Measurements from ENCODE around the gene BMF. TPM values are rescaled to one million over a fixed set of nuclear protein-coding genes. Genes with fewer than 3 reads are reported as not detected.

BMF gene
- total RNA-seq, 1 donor from 2014 or later, result 43.4 TPM

DNA sequence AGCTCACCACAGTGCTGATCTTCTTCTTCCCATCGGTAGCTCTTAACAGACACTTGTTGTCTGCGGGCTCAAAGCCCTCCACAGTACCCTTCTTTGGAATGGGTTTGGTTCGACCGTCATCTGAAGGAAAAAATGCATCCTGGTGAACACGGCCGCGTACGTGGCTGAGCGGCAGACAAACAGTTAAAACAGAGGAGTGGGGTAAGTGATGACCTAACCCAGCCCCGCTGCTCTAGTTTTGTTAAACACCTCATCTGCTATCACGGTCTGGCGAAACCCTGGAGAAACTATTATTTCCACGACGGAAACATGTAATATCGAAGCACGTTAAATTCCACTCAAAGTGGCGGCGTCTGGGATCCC is 70.4 kb downstream of the BMF start:
- DNase-seq (ENCODE audit: low read depth), result no peak
- TF ChIP-seq, protein P1, sequence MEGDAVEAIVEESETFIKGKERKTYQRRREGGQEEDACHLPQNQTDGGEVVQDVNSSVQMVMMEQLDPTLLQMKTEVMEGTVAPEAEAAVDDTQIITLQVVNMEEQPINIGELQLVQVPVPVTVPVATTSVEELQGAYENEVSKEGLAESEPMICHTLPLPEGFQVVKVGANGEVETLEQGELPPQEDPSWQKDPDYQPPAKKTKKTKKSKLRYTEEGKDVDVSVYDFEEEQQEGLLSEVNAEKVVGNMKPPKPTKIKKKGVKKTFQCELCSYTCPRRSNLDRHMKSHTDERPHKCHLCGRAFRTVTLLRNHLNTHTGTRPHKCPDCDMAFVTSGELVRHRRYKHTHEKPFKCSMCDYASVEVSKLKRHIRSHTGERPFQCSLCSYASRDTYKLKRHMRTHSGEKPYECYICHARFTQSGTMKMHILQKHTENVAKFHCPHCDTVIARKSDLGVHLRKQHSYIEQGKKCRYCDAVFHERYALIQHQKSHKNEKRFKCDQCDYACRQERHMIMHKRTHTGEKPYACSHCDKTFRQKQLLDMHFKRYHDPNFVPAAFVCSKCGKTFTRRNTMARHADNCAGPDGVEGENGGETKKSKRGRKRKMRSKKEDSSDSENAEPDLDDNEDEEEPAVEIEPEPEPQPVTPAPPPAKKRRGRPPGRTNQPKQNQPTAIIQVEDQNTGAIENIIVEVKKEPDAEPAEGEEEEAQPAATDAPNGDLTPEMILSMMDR (IDR thresholded peaks at IDR 0.05; ENCODE audit: insufficient read depth, low read length, poor library complexity, severe bottlenecking), result no peak
- H3K4me3 ChIP-seq (ENCODE audit: low read depth, low read length), result peak overlapping the region; percentile 83
- H3K36me3 ChIP-seq (ENCODE audit: control insufficient read depth, insufficient read depth, low read length), result no peaks in the 10 kb centered on the region
- no peaks in the 10 kb centered on the region for H3K27me3 ChIP-seq (ENCODE audit: control insufficient read depth, insufficient read depth, low read length)

Other genes with a start within 250 kb of the BMF start
- 52.0 and 55.9 TPM in 2 replicates for gene GPR176, start 188.6 kb downstream of the BMF start, total RNA-seq
- gene EIF2AK4, start 174.8 kb downstream of the BMF start, total RNA-seq, result 60.6 and 72.6 TPM in 2 replicates
- 260 and 309 TPM in 2 replicates for gene SRP14, start 69.7 kb downstream of the BMF start, total RNA-seq
- gene BUB1B, start 52.2 kb upstream of the BMF start, total RNA-seq, result 10.5 and 16.5 TPM in 2 replicates
- 15.3 and 17.7 TPM in 2 replicates for gene PAK6, start 130.2 kb upstream of the BMF start, total RNA-seq
- gene ANKRD63, start 174.2 kb upstream of the BMF start, total RNA-seq, result not detected in 2 replicates
- 0.68 and 1.5 TPM in 2 replicates for gene PLCB2, start 199.1 kb upstream of the BMF start, total RNA-seq
- gene INAFM2, start 214.8 kb upstream of the BMF start, total RNA-seq, result 14.9 and 16.8 TPM in 2 replicates
- gene CCDC9B, start 232.1 kb upstream of the BMF start, total RNA-seq, result 13.6 and 20.3 TPM in 2 replicates
- not detected in 2 replicates for gene PHGR1, start 242.2 kb upstream of the BMF start, total RNA-seq
- gene DISP2, start 249.3 kb upstream of the BMF start, total RNA-seq, result 2.2 and 3.2 TPM in 2 replicates